Measurements from ENCODE around the gene SMAP2.
"Not testable (repeated sequence)": the region's sequence is repeated elsewhere in the genome, so short reads cannot be mapped to it uniquely, and the experiment has no call there.

The SMAP2 gene

DNA sequence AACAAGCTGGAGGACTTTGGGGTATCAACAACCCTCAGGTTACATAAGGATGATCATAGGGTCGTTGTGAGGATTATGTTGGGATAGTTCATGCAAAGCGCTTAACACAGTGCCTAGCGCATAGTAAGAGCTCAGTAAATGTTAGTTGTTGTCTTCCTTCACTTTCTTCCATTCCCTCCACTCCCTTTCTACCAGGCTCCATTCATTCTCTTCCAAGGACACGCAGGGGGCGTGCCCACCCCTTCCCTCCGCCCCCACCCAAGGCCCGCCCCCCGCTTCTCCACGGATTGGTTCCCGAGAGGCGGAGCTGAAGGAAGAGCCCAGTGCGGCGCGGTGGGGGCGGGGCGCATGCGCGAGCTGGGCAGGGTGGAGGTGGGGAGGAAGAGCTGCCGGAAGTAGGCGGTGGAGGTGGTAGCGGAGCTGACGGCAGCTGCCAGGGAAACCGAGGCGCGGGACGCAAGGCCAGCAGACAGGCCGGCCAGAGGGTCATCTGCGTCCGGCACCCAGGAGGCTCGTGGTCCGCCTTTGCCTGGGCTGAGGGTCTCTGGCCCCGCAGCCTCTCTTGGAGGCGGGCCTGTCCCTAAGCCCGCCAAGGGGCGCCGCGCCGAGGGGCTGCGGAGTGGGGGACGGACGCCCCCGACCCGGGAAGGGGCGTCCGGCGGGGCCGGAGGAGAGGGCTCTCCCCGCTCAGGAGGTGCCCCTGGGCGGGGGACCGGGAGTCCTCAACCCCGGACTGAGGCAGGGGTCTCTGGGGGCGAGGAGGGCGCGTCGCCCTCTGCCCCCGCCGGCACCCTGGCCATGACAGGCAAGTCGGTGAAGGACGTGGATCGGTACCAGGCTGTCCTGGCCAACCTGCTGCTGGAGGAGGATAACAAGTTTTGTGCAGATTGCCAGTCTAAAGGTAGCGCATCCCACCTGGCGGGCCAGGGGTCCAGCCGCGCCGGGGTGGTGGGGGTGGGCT is at the start of gene SMAP2:
Gene SMAP2, plus strand, starts transcription at position 405 of the 961 bp plus-strand sequence. Its CDS starts 394 bp downstream, at position 799.
- peak; percentile 100 for DNase-seq

DNA sequence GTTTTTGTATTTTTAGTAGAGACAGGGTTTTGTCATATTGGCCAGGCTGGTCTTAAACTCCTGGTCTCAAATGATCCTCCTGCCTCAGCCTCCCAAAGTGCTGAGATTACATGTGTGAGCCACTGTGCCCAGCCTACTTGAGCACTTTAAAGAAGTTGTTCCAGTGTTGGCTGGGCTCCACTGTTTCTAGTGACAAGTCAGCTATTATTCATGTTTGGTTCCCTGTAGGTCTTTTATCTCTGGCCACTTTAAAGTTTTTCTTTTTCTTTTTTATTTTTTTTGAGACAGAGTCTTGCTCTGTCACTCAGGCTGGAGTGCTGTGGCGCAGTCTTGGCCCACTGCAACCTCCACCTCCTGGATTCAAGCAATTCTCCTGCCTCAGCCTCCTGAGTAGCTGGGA is 42.1 kb upstream of the SMAP2 start:
- not testable (repeated sequence) for DNase-seq

DNA sequence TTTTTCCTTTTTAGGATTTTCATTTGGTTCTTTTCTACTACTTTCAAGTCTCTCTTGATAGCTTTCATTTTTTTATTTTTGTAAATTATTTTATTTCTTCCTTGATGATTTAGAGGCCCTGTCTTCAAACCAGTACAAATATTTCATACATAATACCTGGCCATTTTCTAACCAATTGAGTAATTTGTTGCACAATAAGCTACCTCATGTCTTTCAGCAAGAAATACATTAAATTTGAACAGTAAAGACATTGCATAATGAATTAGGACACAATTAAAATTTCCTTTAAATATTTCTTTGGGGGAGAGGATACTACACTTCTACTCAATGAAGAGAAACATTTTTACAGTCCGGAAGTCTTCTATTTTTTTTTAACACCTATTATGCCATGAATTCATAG is 40.8 kb upstream of the SMAP2 start:
- DNase-seq: no peak

- no peak for DNase-seq
Measured at GRCh38 chr1:40337443-40337842, 36.1 kb upstream of the SMAP2 start.

DNA sequence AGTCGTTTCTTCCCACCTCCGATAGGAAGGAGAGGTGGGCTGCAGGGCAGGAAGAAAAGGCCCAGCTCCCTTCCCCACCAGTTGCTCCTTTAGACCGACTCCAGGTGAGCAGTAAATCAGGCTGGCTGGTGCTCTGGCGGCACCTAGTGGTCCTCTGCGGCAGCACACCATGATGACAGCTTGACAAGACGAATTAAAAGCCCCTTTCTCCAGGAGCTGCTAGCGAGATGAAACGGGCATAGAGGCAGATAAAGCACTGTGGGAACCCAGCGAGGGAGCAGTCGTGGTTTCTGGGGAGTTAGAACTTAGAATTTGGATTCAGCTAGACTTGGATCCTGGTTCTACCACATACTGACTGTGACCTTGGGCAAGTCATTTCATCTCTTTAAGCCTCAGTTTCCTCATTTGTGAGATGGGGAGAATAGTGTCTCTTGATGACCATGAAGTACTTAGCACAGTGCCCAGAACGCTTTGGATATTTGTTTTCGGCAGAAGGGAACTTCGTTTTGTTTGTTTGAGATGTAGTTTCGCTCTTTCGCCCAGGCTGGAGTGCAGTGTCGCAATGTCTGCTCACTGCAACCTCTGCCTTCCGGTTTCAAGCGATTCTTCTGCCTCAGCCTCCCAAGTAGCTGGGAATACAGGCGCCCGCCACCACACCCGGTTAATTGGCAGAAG is 34.6 kb upstream of the SMAP2 start:
- DNase-seq: peak; percentile 99

- no peak for DNase-seq
Measured at GRCh38 chr1:40339420-40340323, 33.9 kb upstream of the SMAP2 start.

GRCh38 chr1:40341491-40342380 is 31.8 kb upstream of the SMAP2 start:
- no peak for DNase-seq

DNA sequence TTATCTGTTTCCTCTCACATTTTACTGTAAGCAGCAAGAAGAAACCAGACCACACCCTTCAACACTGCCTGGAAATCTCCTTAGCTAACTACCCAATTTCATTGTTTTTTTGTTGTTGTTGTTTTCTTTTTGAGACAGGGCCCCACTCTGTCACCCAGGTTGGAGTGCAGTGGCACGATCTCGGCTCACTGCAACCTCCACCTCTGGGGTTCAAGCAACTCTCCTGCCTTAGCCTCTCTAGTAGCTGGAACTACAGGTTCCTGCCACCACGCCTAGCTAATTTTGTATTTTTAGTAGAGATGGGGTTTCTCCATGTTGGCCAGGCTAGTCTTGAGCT is 31.2 kb upstream of the SMAP2 start:
- not testable (repeated sequence) for DNase-seq

GRCh38 chr1:40344597-40344996 is 28.9 kb upstream of the SMAP2 start:
- peak; percentile 78 for DNase-seq

- DNase-seq: no peak
Measured at GRCh38 chr1:40350391-40350790, 23.1 kb upstream of the SMAP2 start.

DNA sequence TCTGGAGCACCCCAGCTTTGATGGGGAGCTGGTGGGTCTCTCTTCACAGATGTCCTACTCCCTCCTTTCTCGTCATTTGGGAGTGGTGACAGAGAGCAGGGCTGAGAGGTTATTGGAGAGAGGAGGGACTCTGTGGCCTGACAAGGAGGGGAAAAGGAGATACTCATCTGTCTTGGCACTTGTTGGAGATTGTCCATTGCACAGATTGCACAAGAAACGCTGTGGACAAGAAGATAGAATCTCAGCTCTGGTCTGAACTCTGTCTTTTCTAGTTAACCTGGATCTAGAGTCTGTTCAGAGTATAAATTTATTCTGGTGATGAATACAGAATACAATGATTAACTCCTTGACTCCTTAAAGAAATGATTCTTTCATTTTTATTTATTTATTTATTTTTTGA is 22.4 kb upstream of the SMAP2 start:
- DNase-seq: no peak

GRCh38 chr1:40352126-40352525 is 21.4 kb upstream of the SMAP2 start:
- DNase-seq: no peak

- no peak for DNase-seq
Measured at GRCh38 chr1:40353082-40353481, 20.4 kb upstream of the SMAP2 start.

- DNase-seq: no peak
Measured at GRCh38 chr1:40357625-40358024, 15.9 kb upstream of the SMAP2 start.

DNA sequence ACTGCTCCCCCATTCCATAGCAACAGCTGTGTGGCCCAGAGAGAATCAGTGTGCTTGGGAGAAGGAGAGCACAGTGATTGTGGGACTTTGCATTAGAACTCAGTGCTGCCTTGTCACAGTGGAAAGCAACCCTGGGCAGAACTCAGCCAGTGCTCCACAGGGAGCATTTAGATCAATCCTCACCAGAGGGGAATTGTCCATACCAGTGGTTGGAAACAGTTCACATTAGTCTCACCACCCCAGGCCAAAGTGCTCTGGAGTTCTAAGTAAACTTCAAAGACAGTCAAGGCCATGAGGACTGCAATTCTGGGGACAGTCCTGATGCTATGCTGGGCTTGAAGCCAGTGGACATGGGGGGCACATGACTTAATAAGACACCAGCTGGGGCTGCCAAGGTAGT is 12.9 kb upstream of the SMAP2 start:
- no peak for DNase-seq

GRCh38 chr1:40361201-40361600 is 12.3 kb upstream of the SMAP2 start:
- no peak for DNase-seq

DNA sequence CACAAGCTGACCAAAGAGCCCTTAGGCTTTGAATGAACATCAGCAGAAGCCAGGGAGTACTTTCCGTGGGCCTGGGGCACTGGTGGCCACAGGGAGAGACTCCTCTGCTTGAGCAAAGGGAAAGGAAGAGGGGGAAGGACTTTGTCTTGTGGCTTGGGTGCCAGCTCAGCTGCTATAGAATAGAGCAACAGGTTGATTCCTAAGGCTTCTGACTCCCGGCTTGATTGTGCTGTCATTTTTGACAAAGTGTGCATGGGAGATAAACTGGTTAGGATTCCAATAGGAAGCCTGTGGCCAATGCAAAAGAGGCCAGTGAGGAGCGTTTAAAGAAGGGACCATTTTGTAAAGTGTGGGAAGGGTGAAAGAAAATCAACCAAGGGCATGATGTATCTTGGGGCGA is 11.9 kb upstream of the SMAP2 start:
- no peak for DNase-seq

GRCh38 chr1:40362199-40362598 is 11.3 kb upstream of the SMAP2 start:
- no peak for DNase-seq

GRCh38 chr1:40362699-40363098 is 10.8 kb upstream of the SMAP2 start:
- no peak for DNase-seq

- DNase-seq: no peak
Measured at GRCh38 chr1:40363721-40364120, 9.8 kb upstream of the SMAP2 start.

DNA sequence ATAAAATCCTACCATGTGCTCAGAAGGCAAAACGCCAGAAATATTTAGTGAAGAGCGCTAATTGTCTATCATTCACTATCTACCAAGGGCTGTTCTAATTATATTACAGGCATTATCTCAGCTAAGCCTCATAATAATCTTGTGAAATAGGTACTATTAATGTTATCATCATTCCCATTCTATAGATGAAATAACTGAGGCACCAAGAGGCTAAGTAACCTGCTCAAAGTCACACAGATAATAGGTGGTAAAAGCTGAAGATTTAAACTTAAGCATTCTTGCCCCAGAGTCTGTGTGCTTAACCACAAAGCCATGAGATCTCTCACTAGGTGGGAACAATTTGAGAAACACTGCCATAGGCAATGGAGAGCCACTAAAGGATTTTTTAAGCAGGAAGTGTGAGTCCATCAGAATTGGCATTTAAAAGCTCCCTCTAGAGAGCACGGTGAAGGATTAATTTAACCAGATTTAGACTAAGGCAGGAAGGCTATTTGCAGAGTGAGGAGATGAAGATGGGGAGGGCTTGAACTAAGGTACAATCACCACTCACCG is 1.7 kb upstream of the SMAP2 start:
- DNase-seq: no peak
